GM12878 (cell line): Measurements from ENCODE around the gene NOD2. TPM values are rescaled to one million over a fixed set of nuclear protein-coding genes. Genes with fewer than 3 reads are reported as not detected.

Experiments used
- ATAC-seq: fragments of 200-7000 bp; cut with Tn5 transposase; 3 replicates; pipeline ENCODE4 v1.9.1; 2020; ENCODE audit warnings: mild to moderate bottlenecking, moderate library complexity
- BruUV-seq: library from RNA; stranded (reverse); fragments of 400-500 nt; replicated peaks from 2 replicates; lab custom pipeline; 2021; lab: Mats Ljungman, UMichigan
- CTCF ChIA-PET: fragments of 300-600 bp; sonication (Branson Sonifier 250); formaldehyde crosslinking; extraction: SDS; loops from one replicate; lab custom pipeline; 2021; ENCODE audit warnings: inconsistent platforms; lab: Yijun Ruan, JAX
- POLR2A ChIA-PET: fragments of 350-600 bp; formaldehyde crosslinking; extraction: SDS; loops from one replicate; lab custom pipeline; 2021; ENCODE audit warnings: inconsistent platforms; lab: Charles Lee
- RAD21 ChIA-PET: fragments of 300-600 bp; sonication (Branson Sonifier 250); formaldehyde crosslinking; loops from one replicate; lab custom pipeline; 2023; ENCODE audit warnings: antibody characterized with exemption; ENCODE audit not compliant: unreplicated experiment; lab: Charles Lee
- SMC1A ChIA-PET: fragments of 300-600 bp; sonication (Branson Sonifier 250); formaldehyde crosslinking; loops from one replicate; lab custom pipeline; 2023; ENCODE audit not compliant: unreplicated experiment, uncharacterized antibody; lab: Charles Lee
- DNase-seq: peaks from one replicate; pipeline ENCODE4 v3.0.0-alpha.2; 2011; ENCODE audit warnings: low read depth, low spot score
- FAIRE-seq: peaks from 3 replicates; lab custom pipeline; 2011; peaks lifted over from hg19 to GRCh38; lab: Jason Lieb, UNC
- H2AFZ ChIP-seq: 2 replicates; pipeline ENCODE4 v1.6.0; 2011; ENCODE audit warnings: low read depth, low read length, control low read depth; ENCODE audit not compliant: control insufficient read depth
- H3K27ac ChIP-seq: 2 replicates; pipeline ENCODE4 v1.5.1; 2011; ENCODE audit warnings: control low read depth; ENCODE audit not compliant: control insufficient read depth, insufficient read depth
- H3K27me3 ChIP-seq, 2 experiments: replicated peaks in 1 of 2; 2 replicates each; pipeline versions ENCODE4 v1.6.0 to v1.6.1; 2011; ENCODE audit warnings: low read length in 1 of 2; ENCODE audit not compliant: control insufficient read depth in 2 of 2, insufficient read depth in 2 of 2
- H3K36me3 ChIP-seq, 2 experiments: 2 replicates each; pipeline ENCODE4 v1.5.1; 2011; ENCODE audit warnings: low read length in 1 of 2; ENCODE audit not compliant: control insufficient read depth in 2 of 2, insufficient read depth in 2 of 2
- H3K4me1 ChIP-seq: 2 replicates; pipeline ENCODE4 v1.6.1; 2011; ENCODE audit warnings: mild to moderate bottlenecking, low read length, moderate library complexity, mixed read lengths; ENCODE audit not compliant: control insufficient read depth, insufficient read depth
- H3K4me2 ChIP-seq: 2 replicates; pipeline ENCODE4 v1.6.0; 2011; ENCODE audit warnings: control low read depth; ENCODE audit not compliant: control insufficient read depth, insufficient read depth
- H3K4me3 ChIP-seq: fragments of 200-600 bp; sonication (generic); 2 replicates; pipeline ENCODE4 v1.5.1; 2016
- H3K79me2 ChIP-seq: 2 replicates; pipeline ENCODE4 v1.6.0; 2011; ENCODE audit warnings: low read length; ENCODE audit not compliant: control insufficient read depth, insufficient read depth
- H3K9ac ChIP-seq: 2 replicates; pipeline ENCODE4 v1.8.0; 2011; ENCODE audit warnings: low read length, control low read depth, mixed read lengths; ENCODE audit not compliant: control insufficient read depth, insufficient read depth
- H3K9me3 ChIP-seq: replicated peaks from 3 replicates; pipeline ENCODE4 v1.5.1; 2011; ENCODE audit warnings: mild to moderate bottlenecking, low read length; ENCODE audit not compliant: control insufficient read depth, insufficient read depth
- H4K20me1 ChIP-seq: 2 replicates; pipeline ENCODE4 v1.6.0; 2011; ENCODE audit not compliant: control insufficient read depth, insufficient read depth
- ASH2L ChIP-seq: fragments of 300-600, 200-600 bp; sonication (generic); IDR thresholded peaks from 2 replicates; pipeline ENCODE4 v1.6.1; 2017; ENCODE audit warnings: low read depth, mild to moderate bottlenecking, borderline replicate concordance
- CBFB ChIP-seq: IDR thresholded peaks from 2 replicates; pipeline ENCODE4 v1.6.1; 2016; ENCODE audit warnings: antibody characterized with exemption, low read depth
- CBX5 ChIP-seq: sonication (generic); IDR thresholded peaks from 2 replicates; pipeline ENCODE4 v1.6.1; 2016; ENCODE audit warnings: low read depth, moderate library complexity, mild to moderate bottlenecking, inconsistent platforms
- CREB1 ChIP-seq: IDR thresholded peaks from 2 replicates; pipeline ENCODE4 v1.6.1; 2012; ENCODE audit warnings: low read depth, mild to moderate bottlenecking, inconsistent platforms
- IKZF2 ChIP-seq, 2 experiments: fragments of 450-650 bp; IDR thresholded peaks; 2 replicates each; pipeline ENCODE4 v1.6.1; 2017; ENCODE audit warnings: mild to moderate bottlenecking in 2 of 2, moderate library complexity in 2 of 2
- RAD21 ChIP-seq: IDR thresholded peaks from 2 replicates; pipeline ENCODE4 v1.6.1; 2011; ENCODE audit warnings: mild to moderate bottlenecking, low read depth, low read length, moderate library complexity; ENCODE audit not compliant: insufficient read depth
- RUNX3 ChIP-seq: IDR thresholded peaks from 2 replicates; pipeline ENCODE4 v1.6.1; 2012; ENCODE audit warnings: low read length, inconsistent platforms
- SMC3 ChIP-seq: IDR thresholded peaks from 2 replicates; pipeline ENCODE4 v1.6.1; 2011; ENCODE audit warnings: low read length, improper control_type of control experiment, borderline replicate concordance
- SP1 ChIP-seq: IDR thresholded peaks from one replicate; pipeline ENCODE4 v1.6.1; 2011; ENCODE audit warnings: low read depth, low read length
- YY1 ChIP-seq: IDR thresholded peaks from 2 replicates; pipeline ENCODE4 v1.6.1; 2011; ENCODE audit warnings: low read depth, mild to moderate bottlenecking, low read length
- WGBS: methylation state at CpG from one replicate; pipeline ENCODE4 v1.1.6; 2016; ENCODE audit warnings: low lambda C conversion rate; ENCODE audit not compliant: insufficient replicate concordance, insufficient coverage; ENCODE audit errors: missing lambda C conversion rate; 5-methylcytosine and 5-hydroxymethylcytosine counted together
- in situ Hi-C: fragments of 300-500 bp; cut with MboI; formaldehyde crosslinking; loops from 9 replicates; pipeline ENCODE4 v1.14.3; 2018; ENCODE audit warnings: mixed read lengths
- intact Hi-C: fragments of 100-400 bp; cut with micrococcal nuclease; formaldehyde crosslinking; loops from one replicate; pipeline ENCODE4 v1.14.2; 2022; ENCODE audit not compliant: unreplicated experiment
- polyA plus RNA-seq, 11 experiments: library from polyadenylated mRNA; depleted of rRNA in 4 of 11; unstranded in 6 of 11; stranded (reverse) in 5 of 11; fragments of >200 nt; fragmentation: Nextera tagmentation in 4 of 11; fragmentation: Illumina TruSeq in 1 of 11; extraction: Ambion mirVana in 4 of 11; extraction: Trizol in 1 of 11; gene quantifications; 1 replicate in 1 of 11; 2 replicates in 10 of 11; pipeline versions ENCODE4 v1.2.1 to v1.2.3, GENCODE V29; 2011 to 2016; ENCODE audit warnings: inconsistent platforms in 2 of 11, missing spikeins in 2 of 11, low read depth in 1 of 11
- total RNA-seq, 4 experiments: library from RNA; depleted of rRNA in 3 of 4; stranded (reverse); fragments of >200 nt in 3 of 4; fragmentation: Illumina TruSeq in 1 of 4; extraction: Trizol in 1 of 4; gene quantifications; 2 replicates each; pipeline versions ENCODE4 v1.2.1 to v1.2.3, GENCODE V29; 2013 to 2021
- TF ChIP-seq, protein P1 (sequence below): fragments of 450-650 bp; IDR thresholded peaks from 2 replicates; pipeline ENCODE4 v1.6.1; 2017; ENCODE audit warnings: mild to moderate bottlenecking, low read depth, inconsistent platforms; ENCODE audit not compliant: poor library complexity, severe bottlenecking
- TF ChIP-seq, protein P2 (sequence below), 3 experiments: IDR thresholded peaks in 2 of 3; conservative IDR thresholded peaks in 1 of 3; 2 replicates each; pipeline ENCODE4 v1.5.1; 2011; ENCODE audit warnings: low read depth in 3 of 3, low read length in 3 of 3, mild to moderate bottlenecking in 3 of 3, control low read depth in 2 of 3, moderate library complexity in 2 of 3, inconsistent platforms in 1 of 3, mixed read lengths in 1 of 3; ENCODE audit not compliant: control insufficient read depth in 2 of 3, insufficient read depth in 1 of 3; ENCODE audit errors: extremely low read depth in 1 of 3
- TF ChIP-seq, protein P3 (sequence below): fragments of 450-650 bp; IDR thresholded peaks from 2 replicates; pipeline ENCODE4 v1.6.1; 2017; ENCODE audit warnings: mild to moderate bottlenecking

Gene NOD2
- total and polyA plus RNA-seq, 10 of the 15 experiments (the other 5 are each of a cell fraction or from before 2014, with no cell fraction given) = 1.0 to 18.6 (median 6.7) TPM

DNA sequence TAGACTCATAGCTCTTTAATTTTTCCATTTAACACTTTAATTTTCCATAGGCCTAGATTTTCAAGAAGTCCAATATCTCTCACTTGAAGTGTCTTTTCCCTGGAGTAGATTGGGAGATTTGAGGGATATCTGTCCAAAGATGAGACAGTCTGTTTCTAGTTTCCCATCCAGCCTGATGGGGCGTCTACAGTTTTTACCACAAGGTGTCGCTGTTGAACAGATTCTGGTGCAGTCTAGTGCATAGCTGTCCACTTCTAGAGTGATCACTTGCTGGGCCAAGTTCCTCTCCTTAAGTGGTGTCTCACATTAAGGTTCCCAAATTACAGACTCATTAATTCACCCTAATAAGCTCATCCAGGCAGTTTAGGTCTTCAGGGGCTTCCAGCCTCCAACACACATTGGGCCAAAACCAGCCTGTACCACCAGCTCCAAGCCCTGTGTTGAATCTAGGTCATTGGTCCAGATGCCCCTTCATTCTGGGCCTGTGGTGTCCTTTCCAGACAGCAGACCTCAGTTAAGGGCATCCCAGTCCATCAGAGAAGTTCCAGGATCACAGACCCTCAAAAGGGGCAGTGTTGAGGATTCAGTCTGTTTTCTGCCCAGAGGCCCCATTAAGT lies 21.7 kb upstream of the NOD2 start:
- Histone ChIP-seq H2AFZ (no peak overlapping the region), H3K4me2 (no peak overlapping the region), H4K20me1 (no peaks in the 10 kb centered on the region), H3K36me3 (peaks cover 10 to 20% of the 10 kb centered on the region in 2 experiments), H3K4me3 (no peak overlapping the region), H3K4me1 (peaks cover 10% of the 10 kb centered on the region), H3K9ac (no peak overlapping the region), H3K79me2 (no peaks in the 10 kb centered on the region), H3K9me3 (peaks cover 22% of the 10 kb centered on the region), H3K27me3 (no peaks in the 10 kb centered on the region), H3K27ac (no peak overlapping the region)
- CTCF ChIA-PET = interaction anchor here (0.6 to 20.9 kb wide), 13 partner anchors 9 to 461 kb away, joined by 3 to 636 read pairs (median 4); partner anchors contain the start of genes CYLD and SNX20
- TF ChIP-seq CREB1 = no peak
- TF ChIP-seq SMC3 = peak; percentile 73; the same call in 1 of the 2 replicates
- TF ChIP-seq ASH2L = no peak
- peak; percentile 73 for TF ChIP-seq RAD21
- TF ChIP-seq YY1 = peak; percentile 55; the same call in 1 of the 2 replicates
- TF ChIP-seq, protein P1, sequence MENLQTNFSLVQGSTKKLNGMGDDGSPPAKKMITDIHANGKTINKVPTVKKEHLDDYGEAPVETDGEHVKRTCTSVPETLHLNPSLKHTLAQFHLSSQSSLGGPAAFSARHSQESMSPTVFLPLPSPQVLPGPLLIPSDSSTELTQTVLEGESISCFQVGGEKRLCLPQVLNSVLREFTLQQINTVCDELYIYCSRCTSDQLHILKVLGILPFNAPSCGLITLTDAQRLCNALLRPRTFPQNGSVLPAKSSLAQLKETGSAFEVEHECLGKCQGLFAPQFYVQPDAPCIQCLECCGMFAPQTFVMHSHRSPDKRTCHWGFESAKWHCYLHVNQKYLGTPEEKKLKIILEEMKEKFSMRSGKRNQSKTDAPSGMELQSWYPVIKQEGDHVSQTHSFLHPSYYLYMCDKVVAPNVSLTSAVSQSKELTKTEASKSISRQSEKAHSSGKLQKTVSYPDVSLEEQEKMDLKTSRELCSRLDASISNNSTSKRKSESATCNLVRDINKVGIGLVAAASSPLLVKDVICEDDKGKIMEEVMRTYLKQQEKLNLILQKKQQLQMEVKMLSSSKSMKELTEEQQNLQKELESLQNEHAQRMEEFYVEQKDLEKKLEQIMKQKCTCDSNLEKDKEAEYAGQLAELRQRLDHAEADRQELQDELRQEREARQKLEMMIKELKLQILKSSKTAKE = no peak
- TF ChIP-seq SP1 = peak; percentile 51
- TF ChIP-seq CBX5 = peak; percentile 99
- TF ChIP-seq, protein P2, sequence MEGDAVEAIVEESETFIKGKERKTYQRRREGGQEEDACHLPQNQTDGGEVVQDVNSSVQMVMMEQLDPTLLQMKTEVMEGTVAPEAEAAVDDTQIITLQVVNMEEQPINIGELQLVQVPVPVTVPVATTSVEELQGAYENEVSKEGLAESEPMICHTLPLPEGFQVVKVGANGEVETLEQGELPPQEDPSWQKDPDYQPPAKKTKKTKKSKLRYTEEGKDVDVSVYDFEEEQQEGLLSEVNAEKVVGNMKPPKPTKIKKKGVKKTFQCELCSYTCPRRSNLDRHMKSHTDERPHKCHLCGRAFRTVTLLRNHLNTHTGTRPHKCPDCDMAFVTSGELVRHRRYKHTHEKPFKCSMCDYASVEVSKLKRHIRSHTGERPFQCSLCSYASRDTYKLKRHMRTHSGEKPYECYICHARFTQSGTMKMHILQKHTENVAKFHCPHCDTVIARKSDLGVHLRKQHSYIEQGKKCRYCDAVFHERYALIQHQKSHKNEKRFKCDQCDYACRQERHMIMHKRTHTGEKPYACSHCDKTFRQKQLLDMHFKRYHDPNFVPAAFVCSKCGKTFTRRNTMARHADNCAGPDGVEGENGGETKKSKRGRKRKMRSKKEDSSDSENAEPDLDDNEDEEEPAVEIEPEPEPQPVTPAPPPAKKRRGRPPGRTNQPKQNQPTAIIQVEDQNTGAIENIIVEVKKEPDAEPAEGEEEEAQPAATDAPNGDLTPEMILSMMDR (IDR thresholded peaks at IDR 0.05 in 2 of 3, conservative IDR thresholded peaks at IDR 0.05 in 1 of 3; ENCODE audit: control insufficient read depth in 2 of 3, extremely low read depth in 1 of 3, insufficient read depth in 1 of 3, low read depth in 3 of 3, low read length in 3 of 3) = peak; percentile 54 to 61 (median 59); a peak in 5 of 6 replicates
- peak in 1 of 2 experiments; percentile 15; a peak in 1 of 4 replicates for TF ChIP-seq IKZF2 (IDR thresholded peaks at IDR 0.05)
- TF ChIP-seq RUNX3 = peak; percentile 31; the same call in 1 of the 2 replicates
- TF ChIP-seq, protein P3, sequence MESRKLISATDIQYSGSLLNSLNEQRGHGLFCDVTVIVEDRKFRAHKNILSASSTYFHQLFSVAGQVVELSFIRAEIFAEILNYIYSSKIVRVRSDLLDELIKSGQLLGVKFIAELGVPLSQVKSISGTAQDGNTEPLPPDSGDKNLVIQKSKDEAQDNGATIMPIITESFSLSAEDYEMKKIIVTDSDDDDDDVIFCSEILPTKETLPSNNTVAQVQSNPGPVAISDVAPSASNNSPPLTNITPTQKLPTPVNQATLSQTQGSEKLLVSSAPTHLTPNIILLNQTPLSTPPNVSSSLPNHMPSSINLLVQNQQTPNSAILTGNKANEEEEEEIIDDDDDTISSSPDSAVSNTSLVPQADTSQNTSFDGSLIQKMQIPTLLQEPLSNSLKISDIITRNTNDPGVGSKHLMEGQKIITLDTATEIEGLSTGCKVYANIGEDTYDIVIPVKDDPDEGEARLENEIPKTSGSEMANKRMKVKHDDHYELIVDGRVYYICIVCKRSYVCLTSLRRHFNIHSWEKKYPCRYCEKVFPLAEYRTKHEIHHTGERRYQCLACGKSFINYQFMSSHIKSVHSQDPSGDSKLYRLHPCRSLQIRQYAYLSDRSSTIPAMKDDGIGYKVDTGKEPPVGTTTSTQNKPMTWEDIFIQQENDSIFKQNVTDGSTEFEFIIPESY = 0 out of 2 replicates have a peak, but pooled peaks have one; percentile 48
- 0 out of 2 replicates have a peak, but pooled peaks have one; percentile 16 for TF ChIP-seq CBFB
- SMC1A ChIA-PET = interaction anchor here (0.9 to 24.8 kb wide), 11 partner anchors 8 to 317 kb away, joined by 3 to 600 read pairs (median 3); partner anchors contain the start of genes CYLD and SNX20
- intact Hi-C loops = loop anchor here (1.0 kb wide), 1 partner anchor 135 kb away; no protein-coding TSS in a partner anchor
- peak; percentile 52 for ATAC-seq
- RAD21 ChIA-PET = interaction anchor here (0.8 to 29.0 kb wide), 6 partner anchors 25 to 315 kb away, joined by 3 to 578 read pairs (median 5); partner anchors contain the start of gene CYLD
- WGBS = 58% methylated on average over 2 of the region's 2 CpGs
- in situ Hi-C loops = no loop called here
- POLR2A ChIA-PET = interaction anchor here (1.1 kb wide), 1 partner anchor 9 kb away, joined by 3 read pairs; the partner anchor contains the start of gene SNX20
- no peak for DNase-seq
- FAIRE-seq = no peak
- TSS peak; percentile 71 for BruUV-seq
